HG03175 (cell line): ENCODE data around the gene FHOD3.

Source experiments
- ATAC-seq: cut with Tn5 transposase; IDR thresholded peaks from one replicate; pipeline ENCODE4 v1.9.1; 2021; ENCODE audit warnings: mild to moderate bottlenecking, moderate library complexity; ENCODE audit not compliant: unreplicated experiment

FHOD3 gene

GRCh38 chr18:36321658-36322407 is 24.3 kb downstream of the FHOD3 start:
- ATAC-seq: no peak

- ATAC-seq: no peak
Measured at GRCh38 chr18:36322408-36322728, 24.9 kb downstream of the FHOD3 start.

- no peak for ATAC-seq
Measured at GRCh38 chr18:36322734-36323133, 25.2 kb downstream of the FHOD3 start.

GRCh38 chr18:36323421-36323820 is 25.9 kb downstream of the FHOD3 start:
- no peak for ATAC-seq

GRCh38 chr18:36325846-36326245 is 28.3 kb downstream of the FHOD3 start:
- ATAC-seq: no peak

- no peak for ATAC-seq
Measured at GRCh38 chr18:36326771-36327170, 29.3 kb downstream of the FHOD3 start.

GRCh38 chr18:36327352-36328316 is 30.1 kb downstream of the FHOD3 start:
- ATAC-seq: no peak

GRCh38 chr18:36328385-36328858 is 30.9 kb downstream of the FHOD3 start:
- no peak for ATAC-seq

- no peak for ATAC-seq
Measured at GRCh38 chr18:36328916-36329315, 31.4 kb downstream of the FHOD3 start.

- ATAC-seq: no peak
Measured at GRCh38 chr18:36329684-36330434, 32.3 kb downstream of the FHOD3 start.

- no peak for ATAC-seq
Measured at GRCh38 chr18:36330435-36331052, 33.0 kb downstream of the FHOD3 start.

- no peak for ATAC-seq
Measured at GRCh38 chr18:36331521-36331971, 34.0 kb downstream of the FHOD3 start.

- ATAC-seq: no peak
Measured at GRCh38 chr18:36333414-36333813, 35.9 kb downstream of the FHOD3 start.

GRCh38 chr18:36334798-36335197 is 37.3 kb downstream of the FHOD3 start:
- no peak for ATAC-seq

- ATAC-seq: no peak
Measured at GRCh38 chr18:36335476-36336279, 38.2 kb downstream of the FHOD3 start.

GRCh38 chr18:36337679-36338402 is 40.3 kb downstream of the FHOD3 start:
- ATAC-seq: peak; percentile 55

- no peak for ATAC-seq
Measured at GRCh38 chr18:36338403-36338933, 41.0 kb downstream of the FHOD3 start.

GRCh38 chr18:36340246-36340645 is 42.7 kb downstream of the FHOD3 start:
- ATAC-seq: no peak

- no peak for ATAC-seq
Measured at GRCh38 chr18:36341944-36342343, 44.4 kb downstream of the FHOD3 start.
